Sigmoid colon (tissue), 7 donors: ENCODE measurements around the gene NELFB. TPM values are rescaled to one million over a fixed set of nuclear protein-coding genes. Genes with fewer than 3 reads are reported as not detected.
A peak's percentile ranks its signal among the peaks of the same experiment; 100 is the strongest.

Source experiments
- DNase-seq: peaks from one replicate; pipeline ENCODE4 v3.0.0-alpha.2; 2019
- H3K27ac ChIP-seq, 4 donors: fragments of 200-600 bp; sonication (generic); one replicate each; pipeline ENCODE4 v1.5.1; 2016 to 2019; ENCODE audit warnings: mild to moderate bottlenecking in 1 of 4
- H3K27me3 ChIP-seq, 3 donors: fragments of 200-600 bp; sonication (generic); one replicate each; pipeline ENCODE4 v1.5.1; 2019; ENCODE audit warnings: mild to moderate bottlenecking in 1 of 3
- H3K36me3 ChIP-seq, 4 donors: fragments of 200-600 bp; sonication (generic); one replicate each; pipeline ENCODE4 v1.5.1; 2016 to 2019
- H3K4me1 ChIP-seq, 4 donors: fragments of 200-600 bp; sonication (generic); one replicate each; pipeline ENCODE4 v1.5.1; 2017 to 2019
- H3K4me3 ChIP-seq, 4 donors: fragments of 200-600 bp; sonication (generic); one replicate each; pipeline ENCODE4 v1.5.1; 2017 to 2019; ENCODE audit warnings: mild to moderate bottlenecking in 2 of 4, moderate library complexity in 1 of 4
- H3K9me3 ChIP-seq, 4 donors: fragments of 200-600 bp in 3 of 4; sonication (generic) in 3 of 4; one replicate each; pipeline versions ENCODE4 v1.5.1 to v1.6.1; 2013 to 2019
- EP300 ChIP-seq, 4 donors: sonication (generic); formaldehyde crosslinking; IDR thresholded peaks; one replicate each; pipeline ENCODE4 v1.6.1; 2017; ENCODE audit warnings: antibody characterized with exemption in 4 of 4
- POLR2A ChIP-seq, 2 donors: fragments of 450-650 bp; IDR thresholded peaks; one replicate each; pipeline ENCODE4 v1.6.1; 2016; ENCODE audit warnings: antibody characterized with exemption in 2 of 2, mild to moderate bottlenecking in 2 of 2, moderate library complexity in 2 of 2
- POLR2AphosphoS5 ChIP-seq, 4 donors: sonication (generic); formaldehyde crosslinking; IDR thresholded peaks; one replicate each; pipeline ENCODE4 v1.6.1; 2017; ENCODE audit warnings: antibody characterized with exemption in 4 of 4
- WGBS, 2 donors: extraction: QIAGEN DNeasy Blood & Tissue Kit; methylation state at CpG; one replicate each; pipeline ENCODE4 v1.1.7; 2013; 5-methylcytosine and 5-hydroxymethylcytosine counted together
- intact Hi-C: fragments of 100-400 bp; cut with DNase I; formaldehyde crosslinking; loops from one replicate; pipeline ENCODE4 v1.15.1; 2023
- polyA plus RNA-seq, 3 donors: library from polyadenylated mRNA; stranded (reverse); fragments of 200-250 nt; gene quantifications; one replicate each; pipeline ENCODE4 v1.2.3, GENCODE V29; 2013
- total RNA-seq, 4 donors: library from RNA; depleted of rRNA; stranded (reverse); fragments of >200 nt; gene quantifications; one replicate each; pipeline ENCODE4 v1.1.0, GENCODE V29; 2016
- TF ChIP-seq, protein P1 (sequence below), 4 experiments: fragments of 450-650 bp in 3 of 4; fragments of 200-600 bp in 1 of 4; IDR thresholded peaks; one replicate each; pipeline ENCODE4 v1.5.1; 2016 to 2019; ENCODE audit warnings: antibody characterized with exemption in 4 of 4, mild to moderate bottlenecking in 3 of 4, moderate library complexity in 2 of 4
- donor health status: healthy with polysubstance abuse.
- donor health status: Bipolar disorder and iron deficiency.
- donor health status: healthy.

Gene NELFB
- total and polyA plus RNA-seq, 7 donors: 24.7 to 70.5 (median 36.5) TPM

DNA sequence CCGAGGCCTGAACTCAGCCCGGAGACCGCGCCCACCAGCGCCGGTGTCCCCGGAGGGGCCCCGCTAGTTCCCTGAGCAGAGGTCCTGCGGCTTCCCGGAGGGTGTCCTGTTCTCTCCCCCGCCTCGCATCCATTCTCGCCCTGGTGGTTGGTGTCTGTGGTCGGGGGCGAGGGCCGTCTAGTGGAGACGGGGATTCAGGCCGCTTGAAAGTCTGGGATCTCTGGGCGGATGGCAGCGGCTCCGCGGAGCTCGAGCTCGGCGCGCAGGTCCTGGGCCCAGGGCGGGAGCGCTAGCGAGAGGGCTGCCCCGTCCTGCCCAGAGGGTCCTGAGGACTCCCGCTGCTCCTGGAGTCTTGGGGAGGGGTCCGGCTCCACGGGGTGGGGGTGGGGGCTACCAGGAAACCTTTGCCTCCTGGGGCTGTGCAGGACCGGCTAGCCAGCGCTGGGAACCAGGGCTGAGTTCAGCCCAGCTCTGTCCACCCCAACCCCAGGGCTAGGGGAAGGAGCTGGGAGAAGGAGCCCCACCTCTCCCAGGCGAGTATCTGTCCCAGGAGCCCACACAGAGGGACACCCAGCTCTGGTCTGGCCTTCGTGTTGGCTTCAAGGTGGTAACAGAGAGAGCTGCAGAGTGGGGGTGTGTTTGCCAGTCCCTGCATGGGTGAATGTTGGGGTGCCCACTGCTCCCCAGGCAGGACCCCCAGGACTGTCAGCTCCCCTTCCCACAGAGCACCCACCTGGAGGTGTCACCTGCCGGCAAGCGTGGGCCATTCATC, 26.4 kb downstream of the NELFB start:
- H3K36me3 ChIP-seq: peaks cover 0 to 6% (median 0%) of the 10 kb centered on the region in 4 donors
- peaks cover 17 to 72% (median 60%) of the 10 kb centered on the region in 3 donors for H3K27me3 ChIP-seq
- no peak overlapping the region for H3K27ac ChIP-seq
- no peaks in the 10 kb centered on the region for H3K9me3 ChIP-seq
- no peak for DNase-seq
- WGBS, 2 donors: 75 to 79% methylated on average over 39 of the region's 39 CpGs
- TF ChIP-seq EP300 (IDR thresholded peaks at IDR 0.05) (no peak), POLR2AphosphoS5 (IDR thresholded peaks at IDR 0.05) (no peak), POLR2A (IDR thresholded peaks at IDR 0.05) (no peak)
- TF ChIP-seq, protein P1, sequence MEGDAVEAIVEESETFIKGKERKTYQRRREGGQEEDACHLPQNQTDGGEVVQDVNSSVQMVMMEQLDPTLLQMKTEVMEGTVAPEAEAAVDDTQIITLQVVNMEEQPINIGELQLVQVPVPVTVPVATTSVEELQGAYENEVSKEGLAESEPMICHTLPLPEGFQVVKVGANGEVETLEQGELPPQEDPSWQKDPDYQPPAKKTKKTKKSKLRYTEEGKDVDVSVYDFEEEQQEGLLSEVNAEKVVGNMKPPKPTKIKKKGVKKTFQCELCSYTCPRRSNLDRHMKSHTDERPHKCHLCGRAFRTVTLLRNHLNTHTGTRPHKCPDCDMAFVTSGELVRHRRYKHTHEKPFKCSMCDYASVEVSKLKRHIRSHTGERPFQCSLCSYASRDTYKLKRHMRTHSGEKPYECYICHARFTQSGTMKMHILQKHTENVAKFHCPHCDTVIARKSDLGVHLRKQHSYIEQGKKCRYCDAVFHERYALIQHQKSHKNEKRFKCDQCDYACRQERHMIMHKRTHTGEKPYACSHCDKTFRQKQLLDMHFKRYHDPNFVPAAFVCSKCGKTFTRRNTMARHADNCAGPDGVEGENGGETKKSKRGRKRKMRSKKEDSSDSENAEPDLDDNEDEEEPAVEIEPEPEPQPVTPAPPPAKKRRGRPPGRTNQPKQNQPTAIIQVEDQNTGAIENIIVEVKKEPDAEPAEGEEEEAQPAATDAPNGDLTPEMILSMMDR (IDR thresholded peaks at IDR 0.05): no peak
- H3K4me1 ChIP-seq: peaks cover 0 to 29% (median 18%) of the 10 kb centered on the region in 4 donors
- intact Hi-C loops: no loop called here
- H3K4me3 ChIP-seq: no peak overlapping the region

DNA sequence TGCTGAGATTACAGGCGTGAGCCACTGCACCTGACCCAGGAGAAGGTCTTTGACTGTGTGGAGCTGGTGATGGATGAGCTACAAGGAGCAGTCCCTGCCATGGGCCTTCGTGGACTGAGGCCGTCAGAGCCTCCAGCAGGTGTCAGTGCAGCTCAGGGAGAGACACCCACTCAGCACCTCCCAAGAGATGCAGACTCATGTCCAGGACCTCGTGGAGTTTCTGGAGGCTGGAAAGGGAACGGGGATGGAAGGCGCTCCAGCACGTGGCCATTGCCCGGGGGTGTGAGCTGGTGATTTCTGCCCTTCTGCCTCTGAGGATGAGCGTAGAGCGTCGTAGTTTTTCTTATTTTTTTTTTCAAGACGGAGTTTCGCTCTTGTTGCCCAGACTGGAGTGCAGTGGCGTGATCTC, 31.9 kb downstream of the NELFB start:
- no peak overlapping the region for H3K4me3 ChIP-seq
- H3K4me1 ChIP-seq: no peaks in the 10 kb centered on the region
- intact Hi-C loops: no loop called here
- peaks cover 0 to 30% (median 10%) of the 10 kb centered on the region in 3 donors for H3K27me3 ChIP-seq
- WGBS, 2 donors: 47 to 55% methylated on average over 14 of the region's 14 CpGs
- no peak for DNase-seq
- no peak overlapping the region for H3K27ac ChIP-seq
- no peaks in the 10 kb centered on the region for H3K36me3 ChIP-seq
- no peaks in the 10 kb centered on the region for H3K9me3 ChIP-seq
- no peak for TF ChIP-seq EP300 (IDR thresholded peaks at IDR 0.05)
- TF ChIP-seq POLR2AphosphoS5 (IDR thresholded peaks at IDR 0.05): no peak
- TF ChIP-seq, protein P1 (IDR thresholded peaks at IDR 0.05): peak in 2 of 4 experiments; percentile 21 to 27
- TF ChIP-seq POLR2A (IDR thresholded peaks at IDR 0.05): no peak

DNA sequence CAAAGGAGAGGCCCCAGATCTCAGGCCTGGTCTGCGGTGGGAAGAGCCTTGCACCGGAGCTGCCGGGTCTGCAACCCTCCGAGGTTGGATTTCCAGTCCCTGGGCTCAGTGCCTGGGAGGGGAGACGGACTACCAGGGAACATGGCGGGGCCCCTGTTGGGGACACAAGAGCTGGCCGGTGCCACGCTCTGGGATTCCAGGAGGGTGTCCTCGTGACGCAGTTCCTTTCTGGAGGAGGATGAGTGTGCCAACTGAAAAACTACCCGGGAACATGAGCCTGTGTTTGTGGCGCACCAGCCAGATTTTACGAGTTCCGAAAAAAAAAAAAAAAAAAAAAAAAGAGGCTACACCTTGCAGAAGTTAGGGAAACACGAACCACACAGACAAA, 38.0 kb downstream of the NELFB start:
- TF ChIP-seq, protein P1 (IDR thresholded peaks at IDR 0.05): no peak
- TF ChIP-seq POLR2A (IDR thresholded peaks at IDR 0.05) (no peak), EP300 (IDR thresholded peaks at IDR 0.05) (no peak), POLR2AphosphoS5 (IDR thresholded peaks at IDR 0.05) (no peak)
- intact Hi-C loops: loop anchor here (10.0 kb wide), 1 partner anchor 232 kb away; no protein-coding TSS in a partner anchor
- Histone ChIP-seq H3K4me1 (peaks cover 0 to 20% (median 19%) of the 10 kb centered on the region in 4 donors), H3K9me3 (no peaks in the 10 kb centered on the region), H3K36me3 (no peaks in the 10 kb centered on the region), H3K27me3 (peaks cover 29 to 65% (median 60%) of the 10 kb centered on the region in 3 donors), H3K4me3 (no peak overlapping the region), H3K27ac (no peak overlapping the region)
- WGBS, 2 donors: 40 to 67% methylated on average over 15 of the region's 15 CpGs
- DNase-seq: no peak

DNA sequence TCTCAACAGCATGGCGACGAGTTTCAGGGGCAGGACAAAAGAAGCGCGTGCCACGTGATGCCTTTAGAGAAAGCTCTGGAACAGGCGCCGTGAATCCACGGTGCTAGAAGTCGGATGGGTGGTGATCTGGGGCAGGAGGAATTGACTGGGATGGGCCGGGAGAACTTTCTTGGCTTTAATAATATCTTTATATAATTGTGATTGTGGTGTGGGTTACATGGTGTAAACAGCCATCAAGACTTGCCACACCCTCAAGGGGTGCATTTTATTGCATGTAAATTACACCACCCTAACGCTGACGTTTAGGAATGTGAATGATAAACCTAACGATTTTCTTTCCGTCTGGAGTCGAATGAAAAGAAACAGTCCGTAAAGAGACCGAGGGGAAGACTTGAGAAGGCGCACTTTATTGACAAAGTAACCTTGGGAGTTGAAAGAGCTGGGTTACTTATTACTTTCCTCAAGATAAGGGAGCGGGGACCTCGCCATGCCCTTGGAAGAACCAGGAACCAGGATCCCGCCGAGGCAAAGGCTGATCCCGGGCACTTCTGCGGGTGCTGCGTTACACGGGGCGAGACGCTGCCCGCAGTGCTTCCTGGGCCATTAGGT, 38.5 kb downstream of the NELFB start:
- Histone ChIP-seq H3K4me1 (peaks cover 0 to 20% (median 19%) of the 10 kb centered on the region in 4 donors), H3K27me3 (peaks cover 34 to 70% (median 65%) of the 10 kb centered on the region in 3 donors), H3K9me3 (no peaks in the 10 kb centered on the region), H3K27ac (no peak overlapping the region), H3K4me3 (no peak overlapping the region), H3K36me3 (no peaks in the 10 kb centered on the region)
- 19 to 67% methylated on average over 29 of the region's 29 CpGs for WGBS, 2 donors
- no peak for DNase-seq
- intact Hi-C loops: loop anchor here (10.0 kb wide), 1 partner anchor 231 kb away; no protein-coding TSS in a partner anchor
- TF ChIP-seq EP300 (IDR thresholded peaks at IDR 0.05) (no peak), POLR2A (IDR thresholded peaks at IDR 0.05) (no peak), POLR2AphosphoS5 (IDR thresholded peaks at IDR 0.05) (no peak)
- TF ChIP-seq, protein P1 (IDR thresholded peaks at IDR 0.05): no peak
